Chondrocyte (in vitro differentiated cells): ENCODE data around the gene RTP3. TPM values are rescaled to one million over a fixed set of nuclear protein-coding genes. Genes with fewer than 3 reads are reported as not detected.

Source experiments
- DNase-seq: peaks from one replicate; pipeline ENCODE4 v3.0.0; 2021; ENCODE audit warnings: mixed read lengths, low spot score
- H3K27ac Mint-ChIP-seq: one replicate; pipeline ENCODE4 v1.8.0; 2021; ENCODE audit warnings: mild to moderate bottlenecking, moderate library complexity, mixed read lengths; ENCODE audit not compliant: unreplicated experiment
- H3K27me3 Mint-ChIP-seq: 2 replicates; pipeline ENCODE4 v1.8.0; 2021; ENCODE audit warnings: low read depth, mixed read lengths
- H3K36me3 Mint-ChIP-seq: 2 replicates; pipeline ENCODE4 v1.8.0; 2021; ENCODE audit warnings: low read depth, mixed read lengths
- H3K4me1 Mint-ChIP-seq: 2 replicates; pipeline ENCODE4 v1.8.0; 2021; ENCODE audit warnings: low read depth, mild to moderate bottlenecking, mixed read lengths
- H3K4me3 Mint-ChIP-seq: one replicate; pipeline ENCODE4 v1.8.0; 2021; ENCODE audit warnings: mild to moderate bottlenecking, moderate library complexity, mixed read lengths; ENCODE audit not compliant: unreplicated experiment
- H3K9me3 Mint-ChIP-seq: 2 replicates; pipeline ENCODE4 v1.8.0; 2021; ENCODE audit warnings: low read depth, mixed read lengths
- long read RNA-seq: library from polyadenylated mRNA; stranded (forward); transcript quantifications from one replicate; pipeline ENCODE4 v2.0.0, GENCODE V29; 2021
- total RNA-seq: library from RNA; stranded (reverse); gene quantifications from 3 replicates; pipeline ENCODE4 v1.2.1, GENCODE V29; 2021
- TF ChIP-seq, protein P1 (sequence below): fragments of 200-600 bp; sonication (generic); IDR thresholded peaks from 2 replicates; pipeline ENCODE4 v1.5.0; 2021; ENCODE audit warnings: antibody characterized with exemption, mild to moderate bottlenecking, moderate library complexity

Gene RTP3
- total RNA-seq: not detected in 3 replicates
- long read RNA-seq: 0 reads

DNA sequence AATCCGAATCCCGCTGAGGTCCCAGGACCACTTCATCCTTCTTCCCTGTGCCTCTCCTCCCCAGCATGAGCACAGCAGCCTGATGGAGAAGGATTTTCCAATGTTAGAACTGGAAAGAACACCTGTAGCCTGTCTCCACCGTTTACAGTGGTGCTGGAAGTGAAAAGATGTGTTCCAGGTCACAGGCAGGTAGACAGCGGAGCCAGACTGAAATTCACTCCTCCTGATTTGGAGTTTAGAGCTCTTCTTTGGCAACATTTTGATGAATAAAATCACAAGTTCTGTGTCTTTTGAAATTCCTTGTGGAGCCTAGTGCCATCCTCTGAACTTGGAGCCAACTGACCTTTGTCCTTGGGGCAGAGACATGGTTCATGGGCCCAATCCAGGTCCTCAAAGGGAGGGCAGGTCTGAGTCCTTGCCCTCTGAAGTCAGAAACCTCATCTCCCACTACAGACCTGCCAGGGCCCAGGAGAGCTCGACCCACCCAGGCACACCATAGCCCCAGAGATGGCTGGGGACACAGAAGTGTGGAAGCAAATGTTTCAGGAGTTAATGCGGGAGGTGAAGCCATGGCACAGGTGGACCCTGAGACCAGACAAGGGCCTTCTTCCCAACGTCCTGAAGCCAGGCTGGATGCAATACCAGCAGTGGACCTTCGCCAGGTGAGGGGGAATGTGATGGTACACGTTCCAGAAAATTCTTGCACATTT lies at the start of gene RTP3:
RTP3 (plus strand) TSS at position 421 of the 710 bp plus-strand sequence; CDS start at position 508, 87 bp downstream.
- no peak within 1 kb of the TSS for H3K4me3 Mint-ChIP-seq
- H3K4me1 Mint-ChIP-seq: peaks cover 3% of the 10 kb centered on the region
- H3K9me3 Mint-ChIP-seq: no peaks in the 10 kb centered on the region
- H3K27me3 Mint-ChIP-seq: no peaks in the 10 kb centered on the region
- no peaks in the 10 kb centered on the region for H3K36me3 Mint-ChIP-seq
- TF ChIP-seq, protein P1, sequence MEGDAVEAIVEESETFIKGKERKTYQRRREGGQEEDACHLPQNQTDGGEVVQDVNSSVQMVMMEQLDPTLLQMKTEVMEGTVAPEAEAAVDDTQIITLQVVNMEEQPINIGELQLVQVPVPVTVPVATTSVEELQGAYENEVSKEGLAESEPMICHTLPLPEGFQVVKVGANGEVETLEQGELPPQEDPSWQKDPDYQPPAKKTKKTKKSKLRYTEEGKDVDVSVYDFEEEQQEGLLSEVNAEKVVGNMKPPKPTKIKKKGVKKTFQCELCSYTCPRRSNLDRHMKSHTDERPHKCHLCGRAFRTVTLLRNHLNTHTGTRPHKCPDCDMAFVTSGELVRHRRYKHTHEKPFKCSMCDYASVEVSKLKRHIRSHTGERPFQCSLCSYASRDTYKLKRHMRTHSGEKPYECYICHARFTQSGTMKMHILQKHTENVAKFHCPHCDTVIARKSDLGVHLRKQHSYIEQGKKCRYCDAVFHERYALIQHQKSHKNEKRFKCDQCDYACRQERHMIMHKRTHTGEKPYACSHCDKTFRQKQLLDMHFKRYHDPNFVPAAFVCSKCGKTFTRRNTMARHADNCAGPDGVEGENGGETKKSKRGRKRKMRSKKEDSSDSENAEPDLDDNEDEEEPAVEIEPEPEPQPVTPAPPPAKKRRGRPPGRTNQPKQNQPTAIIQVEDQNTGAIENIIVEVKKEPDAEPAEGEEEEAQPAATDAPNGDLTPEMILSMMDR: no peak
- DNase-seq: no peak
- H3K27ac Mint-ChIP-seq: no peak within 1 kb of the TSS

DNA sequence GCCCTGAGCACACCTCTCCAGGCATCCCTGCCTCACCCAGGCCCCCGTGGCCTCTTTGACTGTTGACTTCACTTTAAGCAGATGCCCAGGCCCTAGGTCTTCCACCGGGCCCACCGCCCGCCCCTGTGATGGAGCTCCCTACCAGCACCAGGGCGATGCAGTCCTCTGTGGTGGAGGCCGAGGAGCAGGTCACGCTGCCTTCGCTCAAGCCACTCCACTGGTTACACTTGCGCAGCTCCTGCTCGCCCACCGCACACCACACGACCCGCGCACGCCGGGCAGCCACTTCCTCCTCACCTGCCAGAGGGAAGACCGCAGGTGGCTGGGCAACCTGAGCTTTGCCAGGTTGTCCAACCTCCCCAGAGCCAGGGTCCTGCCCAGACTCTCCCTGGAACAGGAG lies 49.1 kb upstream of the RTP3 start:
- Mint-ChIP-seq H3K36me3 (no peaks in the 10 kb centered on the region), H3K4me3 (no peak overlapping the region), H3K27ac (no peak overlapping the region), H3K27me3 (peaks cover 46% of the 10 kb centered on the region), H3K9me3 (no peaks in the 10 kb centered on the region), H3K4me1 (no peaks in the 10 kb centered on the region)
- no peak for DNase-seq
- TF ChIP-seq, protein P1: no peak

GRCh38 chr3:46449755-46450552 lies 47.8 kb upstream of the RTP3 start:
- no peaks in the 10 kb centered on the region for H3K36me3 Mint-ChIP-seq
- TF ChIP-seq, protein P1: peak; percentile 76
- DNase-seq: no peak
- H3K27ac Mint-ChIP-seq: no peak overlapping the region
- no peak overlapping the region for H3K4me3 Mint-ChIP-seq
- no peaks in the 10 kb centered on the region for H3K9me3 Mint-ChIP-seq
- peaks cover 51% of the 10 kb centered on the region for H3K27me3 Mint-ChIP-seq
- no peaks in the 10 kb centered on the region for H3K4me1 Mint-ChIP-seq

DNA sequence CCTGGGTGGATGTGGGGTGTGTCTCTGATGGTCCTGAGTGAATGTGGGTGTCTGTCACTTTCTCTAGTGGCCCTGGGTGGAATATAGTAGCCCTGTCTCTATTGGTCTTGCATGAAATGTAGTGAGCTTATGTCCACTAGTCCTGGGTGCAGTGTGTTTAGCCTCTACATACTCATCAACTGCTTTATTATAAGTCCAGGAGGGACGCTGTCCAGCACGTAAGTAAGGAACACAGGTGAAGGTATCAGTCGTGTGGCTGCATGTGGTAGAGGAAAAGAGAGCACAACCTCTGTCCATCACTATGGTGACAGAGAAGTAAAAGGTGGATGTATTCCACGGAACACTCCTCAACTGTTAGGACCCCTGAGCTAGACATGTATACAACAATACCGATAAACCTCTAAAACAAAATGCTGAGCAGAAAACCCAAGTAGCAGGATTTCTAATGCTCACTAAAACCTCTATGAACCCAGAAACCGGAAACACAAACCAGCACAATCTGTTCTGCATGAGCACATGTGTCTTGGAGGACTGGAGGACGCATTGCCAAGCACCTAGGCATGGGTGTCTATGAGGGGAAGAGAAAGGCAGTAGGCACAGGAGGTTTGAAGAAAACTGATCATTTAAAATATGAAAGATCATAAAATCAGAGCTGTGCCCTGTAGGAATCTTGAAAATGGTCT lies 44.1 kb upstream of the RTP3 start:
- TF ChIP-seq, protein P1: no peak
- no peak overlapping the region for H3K4me3 Mint-ChIP-seq
- H3K27ac Mint-ChIP-seq: no peak overlapping the region
- DNase-seq: no peak
- peaks cover 36% of the 10 kb centered on the region for H3K27me3 Mint-ChIP-seq
- no peaks in the 10 kb centered on the region for H3K9me3 Mint-ChIP-seq
- H3K4me1 Mint-ChIP-seq: no peaks in the 10 kb centered on the region
- no peaks in the 10 kb centered on the region for H3K36me3 Mint-ChIP-seq

GRCh38 chr3:46454209-46454595 lies 43.6 kb upstream of the RTP3 start:
- peaks cover 31% of the 10 kb centered on the region for H3K27me3 Mint-ChIP-seq
- H3K36me3 Mint-ChIP-seq: no peaks in the 10 kb centered on the region
- no peak overlapping the region for H3K27ac Mint-ChIP-seq
- TF ChIP-seq, protein P1: no peak
- H3K4me1 Mint-ChIP-seq: no peaks in the 10 kb centered on the region
- no peak for DNase-seq
- H3K9me3 Mint-ChIP-seq: no peaks in the 10 kb centered on the region
- no peak overlapping the region for H3K4me3 Mint-ChIP-seq
